Measurements from ENCODE around the gene PACC1. TPM values are rescaled to one million over a fixed set of nuclear protein-coding genes. Genes with fewer than 3 reads are reported as not detected.

The PACC1 gene
- total RNA-seq, 1 experiment from 2014 or later = 19.5 TPM

- H3K4me3 Mint-ChIP-seq = no peak overlapping the region
- H3K27ac Mint-ChIP-seq = no peak overlapping the region
- CTCF ChIA-PET = interaction anchor here (1.3 to 4.8 kb wide), 18 partner anchors 11 to 420 kb away, joined by 4 to 55 read pairs (median 16); partner anchors contain the start of genes DTL, INTS7, NENF and PACC1
- TF ChIP-seq ELF4 (CRISPR knock-in tag; IDR thresholded peaks at IDR 0.05; ENCODE audit: low read depth) (no peak), HMGA2 (CRISPR knock-in tag; IDR thresholded peaks at IDR 0.05) (no peak)
- H3K9me3 Mint-ChIP-seq = 0 out of 2 replicates have a peak, but pooled peaks cover 7% of the 10 kb centered on the region
- H3K4me1 Mint-ChIP-seq = no peaks in the 10 kb centered on the region
- no peak for ATAC-seq
- no peaks in the 10 kb centered on the region for H3K27me3 Mint-ChIP-seq (ENCODE audit: low read depth)
- DNase-seq (ENCODE audit: low spot score) = no peak
- POLR2A ChIA-PET = interaction anchor here (1.5 kb wide), 1 partner anchor 164 kb away, joined by 5 read pairs; no protein-coding TSS in a partner anchor
- no peaks in the 10 kb centered on the region for H3K36me3 Mint-ChIP-seq
Measured at GRCh38 chr1:212454741-212455140, 40.1 kb upstream of the PACC1 start.

DNA sequence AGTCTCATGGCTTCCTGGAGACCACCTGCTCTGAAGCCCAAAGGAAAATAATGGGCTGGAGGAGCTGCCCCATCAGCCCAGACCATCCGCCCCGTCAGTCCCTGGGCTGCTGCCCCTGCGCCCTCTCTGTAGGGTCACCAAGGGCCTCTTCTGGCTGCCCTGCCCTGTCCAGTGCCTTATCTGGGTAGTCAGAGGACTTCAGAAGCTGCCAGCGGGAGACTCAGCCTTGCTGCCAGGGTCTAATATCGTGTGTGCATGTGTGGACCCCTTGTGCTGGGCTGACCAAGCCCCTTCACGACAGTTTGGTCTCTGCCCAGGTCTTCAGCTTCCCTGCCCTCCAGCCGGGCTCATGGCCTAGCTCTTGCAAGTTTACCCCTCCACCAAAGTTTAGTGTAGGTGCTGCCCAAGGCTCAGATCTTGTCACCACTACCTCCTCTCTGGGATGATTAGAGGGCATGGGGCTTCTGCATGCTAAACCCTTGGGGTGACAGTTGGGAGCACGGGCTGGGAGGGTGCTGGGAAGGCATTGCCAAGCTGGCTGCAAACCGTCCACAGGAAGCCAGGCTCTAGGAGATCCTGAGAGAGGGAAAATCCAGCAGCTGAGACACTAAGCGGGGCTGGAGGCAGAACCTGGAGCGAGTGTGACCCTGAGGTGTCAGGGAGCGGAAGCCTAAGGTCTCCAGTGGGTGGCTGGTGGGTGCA lies 38.6 kb upstream of the PACC1 start:
- ATAC-seq (no peak), DNase-seq (ENCODE audit: low spot score) (no peak)
- no peak overlapping the region for H3K27ac Mint-ChIP-seq
- H3K27me3 Mint-ChIP-seq (ENCODE audit: low read depth) = no peaks in the 10 kb centered on the region
- no peak overlapping the region for H3K4me3 Mint-ChIP-seq
- TF ChIP-seq CREM (CRISPR knock-in tag; IDR thresholded peaks at IDR 0.05) = no peak
- TF ChIP-seq, protein P1, sequence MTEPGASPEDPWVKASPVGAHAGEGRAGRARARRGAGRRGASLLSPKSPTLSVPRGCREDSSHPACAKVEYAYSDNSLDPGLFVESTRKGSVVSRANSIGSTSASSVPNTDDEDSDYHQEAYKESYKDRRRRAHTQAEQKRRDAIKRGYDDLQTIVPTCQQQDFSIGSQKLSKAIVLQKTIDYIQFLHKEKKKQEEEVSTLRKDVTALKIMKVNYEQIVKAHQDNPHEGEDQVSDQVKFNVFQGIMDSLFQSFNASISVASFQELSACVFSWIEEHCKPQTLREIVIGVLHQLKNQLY (CRISPR knock-in tag; IDR thresholded peaks at IDR 0.05) = no peak
- 0 out of 2 replicates have a peak, but pooled peaks cover 3% of the 10 kb centered on the region for H3K9me3 Mint-ChIP-seq
- POLR2A ChIA-PET = no interaction called here
- CTCF ChIA-PET = interaction anchor here (0.7 to 1.4 kb wide), 5 partner anchors 9 to 418 kb away, joined by 3 to 5 read pairs (median 3); partner anchors contain the start of genes DTL and INTS7
- no peaks in the 10 kb centered on the region for H3K4me1 Mint-ChIP-seq
- no peaks in the 10 kb centered on the region for H3K36me3 Mint-ChIP-seq

DNA sequence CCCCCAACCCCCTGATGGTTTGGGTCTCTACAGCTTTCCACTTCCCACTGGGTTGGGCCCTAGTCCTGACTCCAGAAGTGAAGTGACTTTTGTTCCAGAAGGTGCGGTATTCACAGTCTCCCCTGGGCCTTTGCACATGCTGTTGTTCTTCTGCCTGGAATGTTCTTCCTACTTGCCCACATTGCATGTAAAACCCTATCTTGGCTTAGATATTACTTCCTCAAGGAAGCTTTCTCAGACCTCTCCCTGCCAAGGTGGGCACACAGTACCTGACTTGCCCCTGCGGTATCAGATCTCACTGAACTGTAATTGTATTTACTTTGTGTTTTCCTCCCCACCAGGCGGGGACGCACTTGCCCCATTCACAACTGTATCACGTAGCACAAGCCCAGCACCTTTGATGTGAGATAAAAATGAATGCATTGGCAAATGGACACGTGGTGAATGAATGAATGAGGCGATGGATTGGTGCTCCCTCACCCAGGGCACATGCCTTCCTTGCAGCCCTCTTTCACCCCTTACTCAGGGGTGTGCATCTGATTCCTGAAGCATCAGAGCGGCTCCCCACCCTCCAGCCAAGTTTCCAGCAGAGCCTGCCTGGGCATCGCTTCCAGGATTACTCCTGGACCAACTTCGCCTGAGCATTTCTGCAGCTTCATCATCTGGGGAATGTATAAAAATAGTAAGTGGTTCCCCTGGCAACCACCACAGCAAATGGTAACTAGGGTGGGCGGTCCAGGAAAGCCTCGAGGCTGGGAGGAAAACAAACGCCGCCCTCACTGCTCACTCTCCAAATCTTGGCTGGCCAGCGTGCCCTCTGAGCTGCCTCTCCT lies 37.9 kb upstream of the PACC1 start:
- no peak for DNase-seq (ENCODE audit: low spot score)
- CTCF ChIA-PET = interaction anchor here (0.8 to 1.4 kb wide), 4 partner anchors 9 to 417 kb away, joined by 3 to 4 read pairs (median 3); partner anchors contain the start of genes DTL and INTS7
- POLR2A ChIA-PET = no interaction called here
- TF ChIP-seq ZNF671 (CRISPR knock-in tag; IDR thresholded peaks at IDR 0.05) (no peak), RELA (CRISPR knock-in tag; IDR thresholded peaks at IDR 0.05; ENCODE audit: borderline replicate concordance) (no peak), ESRRA (CRISPR knock-in tag; IDR thresholded peaks at IDR 0.05; ENCODE audit: borderline replicate concordance) (no peak), GTF2I (CRISPR knock-in tag; conservative IDR thresholded peaks at IDR 0.05) (no peak), ZNF317 (CRISPR knock-in tag; IDR thresholded peaks at IDR 0.05; ENCODE audit: borderline replicate concordance, low read depth) (no peak), ZNF425 (CRISPR knock-in tag; conservative IDR thresholded peaks at IDR 0.05) (no peak), NFE2L1 (CRISPR knock-in tag; IDR thresholded peaks at IDR 0.05) (no peak), SOX15 (CRISPR knock-in tag; IDR thresholded peaks at IDR 0.05) (no peak), ATF6 (CRISPR knock-in tag; IDR thresholded peaks at IDR 0.05) (no peak), NR2C2 (CRISPR knock-in tag; IDR thresholded peaks at IDR 0.05) (no peak), ZNF232 (CRISPR knock-in tag; IDR thresholded peaks at IDR 0.05) (no peak)
- TF ChIP-seq, protein P2, sequence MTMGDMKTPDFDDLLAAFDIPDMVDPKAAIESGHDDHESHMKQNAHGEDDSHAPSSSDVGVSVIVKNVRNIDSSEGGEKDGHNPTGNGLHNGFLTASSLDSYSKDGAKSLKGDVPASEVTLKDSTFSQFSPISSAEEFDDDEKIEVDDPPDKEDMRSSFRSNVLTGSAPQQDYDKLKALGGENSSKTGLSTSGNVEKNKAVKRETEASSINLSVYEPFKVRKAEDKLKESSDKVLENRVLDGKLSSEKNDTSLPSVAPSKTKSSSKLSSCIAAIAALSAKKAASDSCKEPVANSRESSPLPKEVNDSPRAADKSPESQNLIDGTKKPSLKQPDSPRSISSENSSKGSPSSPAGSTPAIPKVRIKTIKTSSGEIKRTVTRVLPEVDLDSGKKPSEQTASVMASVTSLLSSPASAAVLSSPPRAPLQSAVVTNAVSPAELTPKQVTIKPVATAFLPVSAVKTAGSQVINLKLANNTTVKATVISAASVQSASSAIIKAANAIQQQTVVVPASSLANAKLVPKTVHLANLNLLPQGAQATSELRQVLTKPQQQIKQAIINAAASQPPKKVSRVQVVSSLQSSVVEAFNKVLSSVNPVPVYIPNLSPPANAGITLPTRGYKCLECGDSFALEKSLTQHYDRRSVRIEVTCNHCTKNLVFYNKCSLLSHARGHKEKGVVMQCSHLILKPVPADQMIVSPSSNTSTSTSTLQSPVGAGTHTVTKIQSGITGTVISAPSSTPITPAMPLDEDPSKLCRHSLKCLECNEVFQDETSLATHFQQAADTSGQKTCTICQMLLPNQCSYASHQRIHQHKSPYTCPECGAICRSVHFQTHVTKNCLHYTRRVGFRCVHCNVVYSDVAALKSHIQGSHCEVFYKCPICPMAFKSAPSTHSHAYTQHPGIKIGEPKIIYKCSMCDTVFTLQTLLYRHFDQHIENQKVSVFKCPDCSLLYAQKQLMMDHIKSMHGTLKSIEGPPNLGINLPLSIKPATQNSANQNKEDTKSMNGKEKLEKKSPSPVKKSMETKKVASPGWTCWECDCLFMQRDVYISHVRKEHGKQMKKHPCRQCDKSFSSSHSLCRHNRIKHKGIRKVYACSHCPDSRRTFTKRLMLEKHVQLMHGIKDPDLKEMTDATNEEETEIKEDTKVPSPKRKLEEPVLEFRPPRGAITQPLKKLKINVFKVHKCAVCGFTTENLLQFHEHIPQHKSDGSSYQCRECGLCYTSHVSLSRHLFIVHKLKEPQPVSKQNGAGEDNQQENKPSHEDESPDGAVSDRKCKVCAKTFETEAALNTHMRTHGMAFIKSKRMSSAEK (CRISPR knock-in tag; IDR thresholded peaks at IDR 0.05; ENCODE audit: borderline replicate concordance) = no peak
- TF ChIP-seq, protein P1 (CRISPR knock-in tag; IDR thresholded peaks at IDR 0.05) = no peak
- H3K4me1 Mint-ChIP-seq = no peaks in the 10 kb centered on the region
- H3K27ac Mint-ChIP-seq = no peak overlapping the region
- H3K4me3 Mint-ChIP-seq = no peak overlapping the region
- H3K36me3 Mint-ChIP-seq = no peaks in the 10 kb centered on the region
- H3K27me3 Mint-ChIP-seq (ENCODE audit: low read depth) = no peaks in the 10 kb centered on the region
- no peak for ATAC-seq
- no peaks in the 10 kb centered on the region for H3K9me3 Mint-ChIP-seq
